Measurements from ENCODE around the gene LDLR. TPM values are rescaled to one million over a fixed set of nuclear protein-coding genes. Genes with fewer than 3 reads are reported as not detected.

Gene LDLR
- total RNA-seq, 4 donors from 2014 or later, result 11.0 to 31.1 (median 23.3) TPM

GRCh38 chr19:11165486-11166030 is 76.3 kb downstream of the LDLR start:
- no peak for TF ChIP-seq CTCF (IDR thresholded peaks at IDR 0.05; ENCODE audit: low read depth)

- no peak for TF ChIP-seq CTCF (IDR thresholded peaks at IDR 0.05; ENCODE audit: low read depth)
These were observed 77.2 kb downstream of the LDLR start for GRCh38 chr19:11166281-11167142.

- TF ChIP-seq CTCF (IDR thresholded peaks at IDR 0.05; ENCODE audit: low read depth), result no peak
These were observed 79.3 kb downstream of the LDLR start for GRCh38 chr19:11168568-11168967.

GRCh38 chr19:11169896-11170678 is 80.8 kb downstream of the LDLR start:
- no peak for TF ChIP-seq CTCF (IDR thresholded peaks at IDR 0.05; ENCODE audit: low read depth)

GRCh38 chr19:11171144-11171543 is 81.9 kb downstream of the LDLR start:
- TF ChIP-seq CTCF (IDR thresholded peaks at IDR 0.05; ENCODE audit: low read depth), result no peak

- TF ChIP-seq CTCF (IDR thresholded peaks at IDR 0.05; ENCODE audit: low read depth), result no peak
These were observed 83.3 kb downstream of the LDLR start for GRCh38 chr19:11172576-11172975.

Data from subcutaneous adipose tissue (tissue), 4 donors.